GM12801 (cell line): ENCODE measurements around the gene TRANK1.

Experiments used
- CTCF ChIP-seq: IDR thresholded peaks from one replicate; pipeline ENCODE4 v1.5.1; 2011; ENCODE audit warnings: control low read depth; ENCODE audit not compliant: insufficient read length; ENCODE audit errors: extremely low read depth

Gene TRANK1

GRCh38 chr3:36965440-36965839 lies 20.6 kb upstream of the TRANK1 start:
- no peak for TF ChIP-seq CTCF

- no peak for TF ChIP-seq CTCF
Observed at GRCh38 chr3:36964817-36965216, 20.0 kb upstream of the TRANK1 start.

GRCh38 chr3:36964331-36964730 lies 19.5 kb upstream of the TRANK1 start:
- TF ChIP-seq CTCF, result no peak

- no peak for TF ChIP-seq CTCF
Observed at GRCh38 chr3:36960502-36960901, 15.6 kb upstream of the TRANK1 start.

- TF ChIP-seq CTCF, result no peak
Observed at GRCh38 chr3:36959821-36960220, 15.0 kb upstream of the TRANK1 start.

- no peak for TF ChIP-seq CTCF
Observed at GRCh38 chr3:36957862-36958686, 13.2 kb upstream of the TRANK1 start.

- no peak for TF ChIP-seq CTCF
Observed at GRCh38 chr3:36957063-36957462, 12.2 kb upstream of the TRANK1 start.
